Measurements from ENCODE around the gene CST6.

CST6 gene

DNA sequence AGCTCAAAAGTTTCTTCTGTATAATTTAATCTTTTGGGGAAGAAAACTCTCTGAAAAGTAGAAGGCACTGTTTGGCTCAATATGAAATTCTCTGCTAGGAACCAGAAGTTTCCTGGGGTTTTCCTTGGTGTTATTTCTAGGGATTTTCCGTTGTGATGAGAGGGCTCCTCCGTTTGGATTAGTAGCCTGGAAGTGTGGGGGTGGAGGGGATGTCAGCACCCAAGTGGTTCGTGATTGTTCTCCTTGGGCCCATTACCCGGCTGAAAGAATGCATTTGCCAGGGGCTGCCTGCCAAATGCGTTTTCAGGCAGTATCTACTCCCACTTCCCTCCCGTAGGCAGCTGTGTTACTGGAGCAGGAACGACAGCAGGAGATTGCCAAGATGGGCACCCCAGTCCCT lies 44.7 kb downstream of the CST6 start:
- TF ChIP-seq ZNF274 (IDR thresholded peaks at IDR 0.05; ENCODE audit: low read depth, low read length): no peak

DNA sequence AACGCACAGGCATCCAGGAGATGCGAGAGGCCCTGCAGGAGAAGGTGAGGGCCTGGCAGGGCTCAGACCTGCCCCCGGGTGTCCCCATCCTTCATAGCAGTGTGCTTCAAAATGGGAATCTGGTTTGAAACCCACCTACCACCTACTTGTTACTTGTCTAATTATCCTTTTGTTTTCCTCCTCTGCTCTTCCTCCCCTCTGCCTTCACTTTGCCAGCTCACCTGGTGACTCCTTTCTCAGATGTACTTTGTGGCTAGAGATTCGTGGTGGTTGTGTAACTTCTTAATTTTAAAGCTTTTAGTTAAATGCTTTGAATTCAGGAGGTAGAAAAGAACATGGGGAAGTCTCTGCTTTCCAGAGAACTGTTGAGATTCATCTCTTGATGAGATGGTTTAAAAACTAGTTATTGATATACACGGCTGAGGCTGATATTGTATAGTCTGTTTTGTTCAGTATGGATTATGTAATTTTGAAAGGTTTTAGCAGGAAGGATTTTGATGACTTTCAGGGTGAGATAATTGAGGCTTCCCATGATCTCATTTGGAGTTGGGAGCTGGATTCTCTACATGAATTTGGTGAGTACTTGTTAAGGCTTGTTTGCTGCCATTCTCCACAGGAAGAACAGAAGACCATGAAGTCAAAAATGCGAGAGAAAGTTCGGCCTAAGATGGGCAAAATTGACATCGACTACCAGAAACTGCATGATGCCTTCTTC lies 48.3 kb downstream of the CST6 start:
- no peak for TF ChIP-seq ZNF274 (IDR thresholded peaks at IDR 0.05; ENCODE audit: low read depth, low read length)
- H3K4me3 ChIP-seq (ENCODE audit: low read length): no peak overlapping the region

More for the DNA sequence above, 44.7 kb downstream of the CST6 start:
- H3K4me3 ChIP-seq (ENCODE audit: low read length): no peak overlapping the region

GRCh38 chr11:66061268-66061667 lies 49.5 kb downstream of the CST6 start:
- TF ChIP-seq ZNF274 (IDR thresholded peaks at IDR 0.05; ENCODE audit: low read depth, low read length): no peak
- no peak overlapping the region for H3K4me3 ChIP-seq (ENCODE audit: low read length)

GRCh38 chr11:66062408-66062807 lies 50.6 kb downstream of the CST6 start:
- no peak for TF ChIP-seq ZNF274 (IDR thresholded peaks at IDR 0.05; ENCODE audit: low read depth, low read length)
- H3K4me3 ChIP-seq (ENCODE audit: low read length): no peak overlapping the region
